Measurements from ENCODE around the gene CRADD.

- TF ChIP-seq RCOR1 (conservative IDR thresholded peaks at IDR 0.05; ENCODE audit: low read depth, low read length) (no peak), MYB (IDR thresholded peaks at IDR 0.05; ENCODE audit: borderline replicate concordance, low read depth, low read length) (no peak)
These were observed 38.2 kb upstream of the CRADD start for GRCh38 chr12:93638954-93639353.

All from GM12878 (cell line).